Neuronal stem cell (in vitro differentiated cells): ENCODE results near the gene MTUS2.

Source experiments
- DNase-seq: peaks from one replicate; pipeline ENCODE4 v3.0.0-alpha.2; 2013; ENCODE audit warnings: low spot score
- H2AFZ ChIP-seq: one replicate; pipeline ENCODE4 v1.6.1; 2013; ENCODE audit warnings: mild to moderate bottlenecking, low read length, inconsistent platforms
- H2AK5ac ChIP-seq: 2 replicates; pipeline ENCODE4 v1.6.1; 2013; ENCODE audit warnings: low read depth, mild to moderate bottlenecking, inconsistent platforms, low read length, moderate library complexity, mixed read lengths
- H2BK120ac ChIP-seq: 2 replicates; pipeline ENCODE4 v1.6.1; 2013; ENCODE audit warnings: low read depth, mild to moderate bottlenecking, inconsistent platforms, low read length, moderate library complexity, mixed read lengths
- H2BK12ac ChIP-seq: one replicate; pipeline ENCODE4 v1.6.1; 2013; ENCODE audit warnings: low read length, inconsistent platforms
- H2BK15ac ChIP-seq: 2 replicates; pipeline ENCODE4 v1.6.1; 2013; ENCODE audit warnings: mild to moderate bottlenecking, low read length, inconsistent platforms, mixed read lengths
- H2BK5ac ChIP-seq: one replicate; pipeline ENCODE4 v1.6.1; 2013; ENCODE audit warnings: inconsistent platforms, mild to moderate bottlenecking, low read length, moderate library complexity
- H3K14ac ChIP-seq: one replicate; pipeline ENCODE4 v1.6.1; 2013; ENCODE audit warnings: low read length, inconsistent platforms
- H3K18ac ChIP-seq: 2 replicates; pipeline ENCODE4 v1.6.1; 2013; ENCODE audit warnings: low read length, inconsistent platforms
- H3K23ac ChIP-seq: 2 replicates; pipeline ENCODE4 v1.6.1; 2013; ENCODE audit warnings: low read depth, mild to moderate bottlenecking, mixed read lengths, low read length, inconsistent platforms; ENCODE audit not compliant: poor library complexity
- H3K27ac ChIP-seq: replicated peaks from 3 replicates; pipeline ENCODE4 v1.5.1; 2013; ENCODE audit warnings: low read length, inconsistent platforms
- H3K27me3 ChIP-seq, 3 experiments: 2 replicates each; pipeline ENCODE4 v1.6.1; 2013; ENCODE audit warnings: low read length in 3 of 3, mild to moderate bottlenecking in 2 of 3, inconsistent platforms in 1 of 3, low read depth in 1 of 3, mixed read lengths in 1 of 3, moderate library complexity in 1 of 3; ENCODE audit not compliant: control insufficient read depth in 3 of 3, insufficient read depth in 3 of 3
- H3K36me3 ChIP-seq, 2 donors: replicated peaks in 1 of 2; 2 replicates each; pipeline ENCODE4 v1.6.1; 2013; ENCODE audit warnings: low read length in 2 of 2; ENCODE audit not compliant: control insufficient read depth in 2 of 2, insufficient read depth in 2 of 2
- H3K4ac ChIP-seq: 2 replicates; pipeline ENCODE4 v1.6.1; 2013; ENCODE audit warnings: inconsistent platforms, mild to moderate bottlenecking, low read length, moderate library complexity
- H3K4me1 ChIP-seq, 2 donors: 1 replicate in 1 of 2; 2 replicates in 1 of 2; pipeline ENCODE4 v1.6.1; 2013; ENCODE audit warnings: low read length in 2 of 2, low read depth in 1 of 2; ENCODE audit not compliant: control insufficient read depth in 2 of 2, insufficient read depth in 1 of 2
- H3K4me2 ChIP-seq: one replicate; pipeline ENCODE4 v1.6.1; 2013; ENCODE audit warnings: mild to moderate bottlenecking, low read length, inconsistent platforms; ENCODE audit not compliant: insufficient read depth, poor library complexity, severe bottlenecking
- H3K4me3 ChIP-seq, 2 donors: 2 replicates each; pipeline ENCODE4 v1.5.1; 2013; ENCODE audit warnings: low read length in 2 of 2, mild to moderate bottlenecking in 2 of 2, inconsistent platforms in 1 of 2, moderate library complexity in 1 of 2
- H3K79me1 ChIP-seq: one replicate; pipeline ENCODE4 v1.6.1; 2013; ENCODE audit warnings: low read depth, mild to moderate bottlenecking, inconsistent platforms, low read length, moderate library complexity
- H3K9ac ChIP-seq: one replicate; pipeline ENCODE4 v1.6.1; 2013; ENCODE audit warnings: mild to moderate bottlenecking, low read depth, low read length, inconsistent platforms; ENCODE audit not compliant: poor library complexity
- H3K9me3 ChIP-seq, 2 donors: replicated peaks in 1 of 2; 2 replicates each; pipeline versions ENCODE3 to v1.6.1; 2013; ENCODE audit warnings: low read length in 2 of 2, mild to moderate bottlenecking in 2 of 2, inconsistent platforms in 1 of 2, low read depth in 1 of 2, mixed read lengths in 1 of 2, moderate library complexity in 1 of 2; ENCODE audit not compliant: control insufficient read depth in 2 of 2, insufficient read depth in 1 of 2
- H4K8ac ChIP-seq: one replicate; pipeline ENCODE4 v1.6.1; 2013; ENCODE audit warnings: low read depth, mild to moderate bottlenecking, inconsistent platforms, low read length, moderate library complexity
- H4K91ac ChIP-seq: one replicate; pipeline ENCODE4 v1.6.1; 2013; ENCODE audit warnings: low read length, low read depth, mild to moderate bottlenecking, inconsistent platforms; ENCODE audit not compliant: poor library complexity
- WGBS, 2 donors: extraction: QIAGEN DNeasy Blood & Tissue Kit; methylation state at CpG; one replicate each; pipeline ENCODE4 v1.1.7; 2013; ENCODE audit warnings: missing lambda C conversion rate in 2 of 2, mixed read lengths in 1 of 2; ENCODE audit not compliant: insufficient read length in 2 of 2, insufficient replicate concordance in 1 of 2; ENCODE audit errors: extremely low coverage in 2 of 2; 5-methylcytosine and 5-hydroxymethylcytosine counted together

MTUS2 gene

DNA sequence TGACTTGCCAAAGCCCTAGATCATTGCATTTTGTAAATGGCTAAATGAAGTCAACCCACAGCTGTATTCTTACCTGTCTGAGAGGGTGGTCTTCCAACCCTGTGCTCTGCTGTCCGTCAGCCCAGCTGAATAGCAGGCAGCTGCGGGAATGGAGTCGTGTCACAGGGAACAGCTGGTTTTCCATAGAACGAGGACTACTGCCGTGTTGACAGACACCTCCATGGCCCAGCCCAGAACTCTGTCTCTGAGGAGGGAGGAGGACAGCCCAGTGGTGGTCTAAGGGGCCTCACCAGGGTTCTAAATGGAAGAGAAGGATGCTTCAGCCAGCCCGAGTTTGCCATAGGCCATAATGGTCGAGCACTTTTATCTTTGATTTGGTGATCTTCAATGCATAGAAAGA is 664.7 kb downstream of the MTUS2 start:
- no peak overlapping the region for H2BK12ac ChIP-seq
- H4K8ac ChIP-seq, result no peak overlapping the region
- no peak overlapping the region for H2BK120ac ChIP-seq
- no CpG with 5 or more reads among the region's 7 CpGs for WGBS, 2 donors
- DNase-seq, result no peak
- no peak overlapping the region for H3K23ac ChIP-seq
- H3K14ac ChIP-seq, result no peak overlapping the region
- H3K9ac ChIP-seq, result no peak overlapping the region
- H3K27ac ChIP-seq, result no peak overlapping the region
- no peak overlapping the region for H3K4ac ChIP-seq
- no peak overlapping the region for H3K4me2 ChIP-seq
- peaks cover 0 to 3% (median 0%) of the 10 kb centered on the region in 3 experiments for H3K27me3 ChIP-seq
- H3K79me1 ChIP-seq, result no peaks in the 10 kb centered on the region
- no peaks in the 10 kb centered on the region for H3K36me3 ChIP-seq
- H2BK5ac ChIP-seq, result no peak overlapping the region
- no peak overlapping the region for H2AFZ ChIP-seq
- no peak overlapping the region for H3K18ac ChIP-seq
- H3K4me1 ChIP-seq, result peaks cover 14 to 18% of the 10 kb centered on the region in 2 donors
- H2AK5ac ChIP-seq, result no peak overlapping the region
- no peak overlapping the region for H2BK15ac ChIP-seq
- H4K91ac ChIP-seq, result no peak overlapping the region
- no peak overlapping the region for H3K4me3 ChIP-seq
- H3K9me3 ChIP-seq, result no peaks in the 10 kb centered on the region

- Histone ChIP-seq H3K4ac (no peak overlapping the region), H2AK5ac (no peak overlapping the region), H2BK12ac (no peak overlapping the region), H3K4me3 (no peak overlapping the region), H3K4me1 (peaks cover 14 to 18% of the 10 kb centered on the region in 2 donors), H4K8ac (no peak overlapping the region), H3K27me3 (peaks cover 0 to 3% (median 0%) of the 10 kb centered on the region in 3 experiments), H3K18ac (no peak overlapping the region), H2BK15ac (no peak overlapping the region), H3K79me1 (no peaks in the 10 kb centered on the region), H2BK5ac (no peak overlapping the region), H2BK120ac (no peak overlapping the region), H3K14ac (no peak overlapping the region), H3K36me3 (no peaks in the 10 kb centered on the region), H3K9ac (no peak overlapping the region), H4K91ac (no peak overlapping the region), H2AFZ (no peak overlapping the region), H3K9me3 (no peaks in the 10 kb centered on the region), H3K4me2 (no peak overlapping the region), H3K23ac (no peak overlapping the region), H3K27ac (no peak overlapping the region)
- no peak for DNase-seq
- no CpG with 5 or more reads among the region's 3 CpGs for WGBS, 2 donors
Observed at GRCh38 chr13:29486551-29486950, 666.4 kb downstream of the MTUS2 start.

DNA sequence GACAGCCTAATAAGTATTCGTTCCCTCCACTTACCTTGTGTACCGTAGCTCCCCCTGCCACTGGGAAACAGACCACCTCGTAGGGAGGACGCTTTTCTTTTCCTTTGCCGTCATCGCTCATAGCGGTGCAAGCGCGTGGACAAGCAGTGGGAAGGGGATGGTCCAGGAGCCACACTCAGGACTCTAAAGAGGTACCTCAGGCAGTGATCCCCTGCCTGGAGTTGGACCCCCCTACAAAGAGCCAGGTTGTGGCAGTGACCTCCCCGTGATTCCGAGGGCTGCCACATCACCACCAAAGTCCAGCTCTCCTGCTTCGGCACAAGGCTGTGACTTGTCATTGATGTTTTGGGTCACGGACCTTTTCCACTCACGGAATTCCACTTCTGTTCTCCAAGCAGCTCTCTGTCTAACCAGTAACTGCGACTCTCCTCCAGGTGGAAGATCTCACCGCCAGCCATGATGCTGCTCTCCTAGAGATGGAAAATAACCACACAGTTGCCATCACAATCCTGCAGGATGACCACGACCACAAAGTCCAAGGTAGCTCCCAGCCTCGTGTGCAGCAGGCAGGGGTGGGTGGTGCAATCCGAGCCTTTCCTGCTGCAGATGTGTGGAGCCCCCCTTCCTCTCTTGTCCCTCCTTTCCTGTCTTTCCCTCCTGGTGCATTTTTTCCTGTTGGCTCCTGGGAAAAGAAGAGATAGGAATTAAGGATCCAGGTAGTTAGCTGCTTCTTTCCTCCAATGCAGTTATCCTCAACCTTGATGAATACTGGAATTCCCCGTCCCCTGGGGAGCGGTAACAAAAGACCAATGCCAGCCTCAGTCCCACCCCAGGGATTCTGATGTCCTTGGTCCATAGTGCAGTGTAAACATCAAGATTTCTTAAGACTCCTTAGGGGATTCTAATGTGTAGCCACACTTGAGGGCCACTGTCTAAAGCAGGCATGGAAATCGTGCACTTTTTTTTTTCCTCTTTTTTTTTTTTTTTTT is 667.6 kb downstream of the MTUS2 start:
- H2AK5ac ChIP-seq, result no peak overlapping the region
- H3K4me2 ChIP-seq, result no peak overlapping the region
- H3K9ac ChIP-seq, result no peak overlapping the region
- H3K4me3 ChIP-seq, result no peak overlapping the region
- no peak overlapping the region for H2BK12ac ChIP-seq
- H2AFZ ChIP-seq, result no peak overlapping the region
- H4K8ac ChIP-seq, result no peak overlapping the region
- H3K23ac ChIP-seq, result no peak overlapping the region
- no peak overlapping the region for H2BK5ac ChIP-seq
- H3K36me3 ChIP-seq, result no peaks in the 10 kb centered on the region
- DNase-seq, result no peak
- WGBS, 2 donors, result no CpG with 5 or more reads among the region's 22 CpGs
- H2BK15ac ChIP-seq, result no peak overlapping the region
- H3K27me3 ChIP-seq, result peaks cover 0 to 2% (median 0%) of the 10 kb centered on the region in 3 experiments
- no peaks in the 10 kb centered on the region for H3K79me1 ChIP-seq
- no peak overlapping the region for H4K91ac ChIP-seq
- H3K27ac ChIP-seq, result no peak overlapping the region
- no peak overlapping the region for H2BK120ac ChIP-seq
- no peak overlapping the region for H3K4ac ChIP-seq
- peaks cover 14 to 18% of the 10 kb centered on the region in 2 donors for H3K4me1 ChIP-seq
- H3K18ac ChIP-seq, result no peak overlapping the region
- H3K9me3 ChIP-seq, result peaks cover 0 to 3% of the 10 kb centered on the region in 2 donors
- no peak overlapping the region for H3K14ac ChIP-seq
